Measurements from ENCODE around the gene MAML2. TPM values are rescaled to one million over a fixed set of nuclear protein-coding genes. Genes with fewer than 3 reads are reported as not detected.

MAML2 gene
- polyA plus RNA-seq, 3 donors: 0.57 to 7.6 (median 1.2) TPM

DNA sequence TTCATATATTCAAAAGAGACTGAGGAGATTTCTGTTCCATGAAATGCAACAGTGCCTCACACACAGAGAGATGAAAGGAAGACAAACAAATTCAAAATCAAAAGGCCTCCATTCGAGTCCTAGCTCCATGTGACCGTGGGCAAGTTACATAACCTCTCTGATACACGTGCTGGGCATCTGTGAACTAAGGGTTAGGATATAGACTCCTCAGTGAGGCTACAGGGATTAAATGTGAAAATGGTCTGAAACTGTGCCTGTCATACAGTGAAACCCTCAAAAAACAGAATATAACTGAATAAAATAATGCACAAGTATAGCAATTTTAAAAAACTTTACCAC, 307.3 kb downstream of the MAML2 start:
- intact Hi-C loops (cut with micrococcal nuclease): no loop called here
- Histone ChIP-seq H3K27ac (ENCODE audit: low read depth in 1 of 2, low read length in 2 of 2) (no peak overlapping the region), H3K4me3 (replicated peaks in 1 of 3; ENCODE audit: low read depth in 2 of 3, low read length in 3 of 3) (no peak overlapping the region), H3K79me2 (ENCODE audit: insufficient read depth, low read length) (no peaks in the 10 kb centered on the region), H3K36me3 (replicated peaks in 1 of 2; ENCODE audit: control insufficient read depth in 1 of 2, insufficient read depth in 2 of 2, low read length in 2 of 2) (no peaks in the 10 kb centered on the region), H3K4me2 (replicated peaks; ENCODE audit: extremely low read depth, low read length, poor library complexity, severe bottlenecking) (no peak overlapping the region), H2AFZ (ENCODE audit: insufficient read depth, low read depth, low read length, poor library complexity, severe bottlenecking) (no peak overlapping the region), H3K27me3 (ENCODE audit: control insufficient read depth in 2 of 2, insufficient read depth in 2 of 2, low read length in 2 of 2) (no peaks in the 10 kb centered on the region), H3K9me3 (replicated peaks in 1 of 2; ENCODE audit: control insufficient read depth in 1 of 2, insufficient read depth in 1 of 2, low read length in 2 of 2) (no peaks in the 10 kb centered on the region), H3K4me1 (ENCODE audit: control insufficient read depth in 1 of 2, insufficient read depth in 2 of 2, low read length in 2 of 2) (no peaks in the 10 kb centered on the region), H4K20me1 (ENCODE audit: insufficient read depth, low read length) (peaks cover 4% of the 10 kb centered on the region), H3K9ac (ENCODE audit: insufficient read depth, low read length, poor library complexity, severe bottlenecking) (no peak overlapping the region)
- Mint-ChIP-seq H3K4me3 (peak overlapping the region in 1 of 2 donors; percentile 21), H3K9me3 (no peaks in the 10 kb centered on the region), H3K4me1 (peaks cover 10% of the 10 kb centered on the region), H3K27ac (peak overlapping the region in 3 of 7 donors; percentile 1 to 53 (median 51)), H3K36me3 (peaks cover 4 to 5% of the 10 kb centered on the region in 2 donors), H3K27me3 (ENCODE audit: low read depth in 3 of 3) (peaks cover 0 to 1% (median 0%) of the 10 kb centered on the region in 3 donors)
- TF ChIP-seq, protein P1, sequence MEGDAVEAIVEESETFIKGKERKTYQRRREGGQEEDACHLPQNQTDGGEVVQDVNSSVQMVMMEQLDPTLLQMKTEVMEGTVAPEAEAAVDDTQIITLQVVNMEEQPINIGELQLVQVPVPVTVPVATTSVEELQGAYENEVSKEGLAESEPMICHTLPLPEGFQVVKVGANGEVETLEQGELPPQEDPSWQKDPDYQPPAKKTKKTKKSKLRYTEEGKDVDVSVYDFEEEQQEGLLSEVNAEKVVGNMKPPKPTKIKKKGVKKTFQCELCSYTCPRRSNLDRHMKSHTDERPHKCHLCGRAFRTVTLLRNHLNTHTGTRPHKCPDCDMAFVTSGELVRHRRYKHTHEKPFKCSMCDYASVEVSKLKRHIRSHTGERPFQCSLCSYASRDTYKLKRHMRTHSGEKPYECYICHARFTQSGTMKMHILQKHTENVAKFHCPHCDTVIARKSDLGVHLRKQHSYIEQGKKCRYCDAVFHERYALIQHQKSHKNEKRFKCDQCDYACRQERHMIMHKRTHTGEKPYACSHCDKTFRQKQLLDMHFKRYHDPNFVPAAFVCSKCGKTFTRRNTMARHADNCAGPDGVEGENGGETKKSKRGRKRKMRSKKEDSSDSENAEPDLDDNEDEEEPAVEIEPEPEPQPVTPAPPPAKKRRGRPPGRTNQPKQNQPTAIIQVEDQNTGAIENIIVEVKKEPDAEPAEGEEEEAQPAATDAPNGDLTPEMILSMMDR (IDR thresholded peaks at IDR 0.05): no peak
- WGBS (ENCODE audit: insufficient coverage): no CpG with 5 or more reads among the region's 3 CpGs
- peak in 1 of 3 donors; percentile 11 for DNase-seq

DNA sequence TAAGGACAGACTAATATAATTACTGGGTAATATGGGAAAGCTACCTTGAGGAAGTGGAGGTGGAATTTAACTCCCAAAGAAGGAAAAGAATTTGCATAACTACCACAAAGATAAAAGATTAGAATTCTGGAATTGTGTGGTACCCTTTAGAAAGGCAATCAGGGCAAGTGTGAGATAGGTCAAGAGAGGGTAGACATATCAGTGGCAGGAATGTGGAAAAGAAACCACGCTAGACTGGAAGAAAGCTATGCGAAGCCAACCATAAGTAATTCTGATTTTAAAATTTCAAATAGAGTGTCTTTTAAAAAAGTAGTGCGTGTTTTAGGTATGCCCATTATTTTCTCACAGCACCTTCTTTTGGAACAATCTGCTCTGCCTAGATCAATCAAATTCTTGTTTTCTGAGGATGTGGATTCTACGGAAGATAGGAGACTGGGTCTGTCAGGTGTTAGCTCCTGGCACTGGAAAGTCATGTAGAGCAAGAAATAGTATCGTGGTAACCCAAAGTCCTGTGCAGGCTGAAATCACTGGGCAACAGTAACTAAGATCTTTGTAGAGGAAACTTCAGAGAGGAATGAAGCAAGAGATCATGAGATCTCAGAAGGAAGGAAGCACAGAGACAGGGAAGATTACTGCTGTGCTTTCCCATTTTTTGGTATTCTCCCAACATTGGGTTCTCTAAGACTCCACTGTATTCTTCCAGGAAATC, 307.8 kb downstream of the MAML2 start:
- Mint-ChIP-seq H3K4me1 (peaks cover 10% of the 10 kb centered on the region), H3K27me3 (ENCODE audit: low read depth in 3 of 3) (peaks cover 0 to 1% (median 0%) of the 10 kb centered on the region in 3 donors), H3K9me3 (no peaks in the 10 kb centered on the region), H3K4me3 (peak overlapping the region in 1 of 2 donors; percentile 22), H3K27ac (peak overlapping the region in 4 of 7 donors; percentile 1 to 53 (median 27)), H3K36me3 (peaks cover 4 to 5% of the 10 kb centered on the region in 2 donors)
- H3K36me3 ChIP-seq (replicated peaks in 1 of 2; ENCODE audit: control insufficient read depth in 1 of 2, insufficient read depth in 2 of 2, low read length in 2 of 2): no peaks in the 10 kb centered on the region
- intact Hi-C loops (cut with micrococcal nuclease): no loop called here
- TF ChIP-seq, protein P1 (IDR thresholded peaks at IDR 0.05): no peak
- no peak overlapping the region for H2AFZ ChIP-seq (ENCODE audit: insufficient read depth, low read depth, low read length, poor library complexity, severe bottlenecking)
- H3K27ac ChIP-seq (ENCODE audit: low read depth in 1 of 2, low read length in 2 of 2): no peak overlapping the region
- peaks cover 4% of the 10 kb centered on the region for H4K20me1 ChIP-seq (ENCODE audit: insufficient read depth, low read length)
- no peak overlapping the region for H3K4me2 ChIP-seq (replicated peaks; ENCODE audit: extremely low read depth, low read length, poor library complexity, severe bottlenecking)
- no peaks in the 10 kb centered on the region for H3K79me2 ChIP-seq (ENCODE audit: insufficient read depth, low read length)
- H3K4me1 ChIP-seq (ENCODE audit: control insufficient read depth in 1 of 2, insufficient read depth in 2 of 2, low read length in 2 of 2): no peaks in the 10 kb centered on the region
- WGBS (ENCODE audit: insufficient coverage): 86% methylated on average over 3 of the region's 5 CpGs
- DNase-seq: no peak
- H3K4me3 ChIP-seq (replicated peaks in 1 of 3; ENCODE audit: low read depth in 2 of 3, low read length in 3 of 3): no peak overlapping the region
- H3K27me3 ChIP-seq (ENCODE audit: control insufficient read depth in 2 of 2, insufficient read depth in 2 of 2, low read length in 2 of 2): no peaks in the 10 kb centered on the region
- no peak overlapping the region for H3K9ac ChIP-seq (ENCODE audit: insufficient read depth, low read length, poor library complexity, severe bottlenecking)
- no peaks in the 10 kb centered on the region for H3K9me3 ChIP-seq (replicated peaks in 1 of 2; ENCODE audit: control insufficient read depth in 1 of 2, insufficient read depth in 1 of 2, low read length in 2 of 2)
